ENCODE data around the gene CRKL.

GRCh38 chr22:20905415-20906386 lies 11.5 kb upstream of the CRKL start:
- TF ChIP-seq CTCF (IDR thresholded peaks at IDR 0.05) (no peak), POLR2A (IDR thresholded peaks at IDR 0.05) (no peak)

Data from esophagus squamous epithelium (tissue), 4 donors.